ENCODE results near the gene MAPKAPK3. TPM values are rescaled to one million over a fixed set of nuclear protein-coding genes. Genes with fewer than 3 reads are reported as not detected.

Gene MAPKAPK3
- total and polyA plus RNA-seq, 2 of the 8 experiments (the other 6 are each of a cell fraction or from before 2014, with no cell fraction given) = 65.4 to 99.8 TPM

DNA sequence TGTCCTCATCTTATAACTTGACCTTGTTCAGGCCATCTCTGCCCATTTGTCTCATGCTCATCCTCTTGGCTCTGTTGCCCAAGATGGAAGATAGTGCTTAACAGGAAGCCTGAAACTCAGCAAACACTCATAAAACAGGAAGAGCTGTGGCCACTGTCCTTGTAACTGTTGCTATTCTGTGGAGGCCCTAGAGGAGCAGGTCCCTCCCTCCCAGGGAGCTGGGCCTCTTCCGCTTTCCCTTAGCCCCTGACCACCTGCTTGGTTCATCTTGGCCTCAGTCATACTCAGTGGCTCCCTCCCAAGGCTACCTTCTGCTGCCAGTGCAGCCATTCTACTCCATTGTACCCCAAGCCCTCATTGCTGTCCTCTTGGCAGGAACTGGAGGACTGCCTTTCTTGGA, 3.5 kb downstream of the MAPKAPK3 start:
- H3K4me3 ChIP-seq (ENCODE audit: extremely low read depth in 1 of 4, insufficient read depth in 2 of 4, low read depth in 3 of 4, low read length in 4 of 4) = no peak overlapping the region
- peaks cover 6 to 17% of the 10 kb centered on the region in 2 experiments for H4K20me1 ChIP-seq (replicated peaks in 1 of 2; ENCODE audit: control insufficient read depth in 1 of 2, insufficient read depth in 2 of 2, low read length in 2 of 2)
- no peak overlapping the region for H3K23ac ChIP-seq (ENCODE audit: insufficient read length)
- no peaks in the 10 kb centered on the region for H3K9me3 ChIP-seq (ENCODE audit: insufficient read depth in 2 of 2, low read depth in 1 of 2, low read length in 1 of 2)
- no peak overlapping the region for H3K4me2 ChIP-seq (ENCODE audit: insufficient read depth in 1 of 2, low read depth in 2 of 2, low read length in 2 of 2)
- no peak overlapping the region for H3K56ac ChIP-seq (replicated peaks; ENCODE audit: insufficient read length, low read depth, low read length)
- no peak overlapping the region for H3K18ac ChIP-seq (ENCODE audit: extremely low read depth, low read length)
- no peak overlapping the region; the same call in 1 of the 2 replicates for H2BK5ac ChIP-seq (ENCODE audit: low read depth, low read length)
- FAIRE-seq (no peak), DNase-seq (ENCODE audit: low read depth in 1 of 2, low spot score in 2 of 2) (no peak)
- H3K79me2 ChIP-seq (ENCODE audit: control insufficient read depth in 1 of 2, insufficient read depth in 2 of 2, low read length in 2 of 2) = peaks cover 0 to 28% of the 10 kb centered on the region in 2 experiments; a peak in 1 of 4 replicates
- no peak overlapping the region for H2BK20ac ChIP-seq (ENCODE audit: low read length)
- H2AFZ ChIP-seq (ENCODE audit: low read length) = no peak overlapping the region
- H3K36me3 ChIP-seq (ENCODE audit: control insufficient read depth in 2 of 4, insufficient read depth in 4 of 4, low read length in 3 of 4) = peaks cover 0 to 3% (median 0%) of the 10 kb centered on the region in 4 experiments; a peak in 2 of 8 replicates
- no peak overlapping the region for H2AK5ac ChIP-seq (ENCODE audit: low read depth, low read length)
- peaks cover 0 to 3% (median 0%) of the 10 kb centered on the region in 4 experiments; a peak in 1 of 7 replicates for H3K27me3 ChIP-seq (replicated peaks in 1 of 4; ENCODE audit: control insufficient read depth in 3 of 4, extremely low read depth in 1 of 4, insufficient read depth in 3 of 4, low read length in 3 of 4)
- peaks cover 11% of the 10 kb centered on the region for H3K23me2 ChIP-seq (ENCODE audit: low read depth, low read length)
- ChIA-PET POLR2A (ENCODE audit: partially characterized antibody) (interaction anchor here (3.8 to 4.8 kb wide), 2 partner anchors 8 to 32 kb away, joined by 15 to 20 read pairs; no protein-coding TSS in a partner anchor), CTCF (ENCODE audit: partially characterized antibody) (interaction anchor here (1.4 to 63.8 kb wide), 5 partner anchors 1 to 757 kb away, joined by 3 to 1262 read pairs (median 863); partner anchors contain the start of genes C3orf18, CISH, DOCK3 and HEMK1)
- no peak overlapping the region for H2BK120ac ChIP-seq (replicated peaks; ENCODE audit: low read depth, low read length)
- peak overlapping the region; percentile 17; the same call in 1 of the 2 replicates for H2BK12ac ChIP-seq (ENCODE audit: low read depth, low read length)
- no peak for TF ChIP-seq SP1 (IDR thresholded peaks at IDR 0.05; ENCODE audit: low read depth, low read length)
- no peak for TF ChIP-seq TBP (IDR thresholded peaks at IDR 0.05; ENCODE audit: low read depth, low read length)
- no peak for TF ChIP-seq KDM1A (IDR thresholded peaks at IDR 0.05; ENCODE audit: borderline replicate concordance, low read length)
- TF ChIP-seq HDAC6 (IDR thresholded peaks at IDR 0.05; ENCODE audit: low read depth, low read length) = no peak
- TF ChIP-seq, protein P1, sequence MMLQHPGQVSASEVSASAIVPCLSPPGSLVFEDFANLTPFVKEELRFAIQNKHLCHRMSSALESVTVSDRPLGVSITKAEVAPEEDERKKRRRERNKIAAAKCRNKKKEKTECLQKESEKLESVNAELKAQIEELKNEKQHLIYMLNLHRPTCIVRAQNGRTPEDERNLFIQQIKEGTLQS (IDR thresholded peaks at IDR 0.05; ENCODE audit: insufficient read depth, low read depth, low read length) = no peak
- TF ChIP-seq HDAC2 (IDR thresholded peaks at IDR 0.05; ENCODE audit: borderline replicate concordance in 1 of 2, low read depth in 2 of 2, low read length in 2 of 2) = no peak
- TF ChIP-seq TAF7 (optimal IDR thresholded peaks at IDR 0.05; ENCODE audit: borderline replicate concordance, low read depth, low read length) = no peak
- H4K8ac ChIP-seq (ENCODE audit: extremely low read depth, insufficient read depth, low read length) = no peak overlapping the region
- H3K27ac ChIP-seq (ENCODE audit: low read depth, low read length) = no peak overlapping the region
- H3K4me1 ChIP-seq (replicated peaks in 1 of 4; ENCODE audit: control insufficient read depth in 3 of 4, insufficient read depth in 4 of 4, low read length in 3 of 4) = peaks cover 0 to 20% (median 11%) of the 10 kb centered on the region in 4 experiments; a peak in 6 of 7 replicates
- H2BK15ac ChIP-seq (ENCODE audit: low read length) = 0 out of 2 replicates have a peak overlapping the region, but pooled peaks have one; percentile 46
- no peak overlapping the region for H3K4ac ChIP-seq (replicated peaks; ENCODE audit: insufficient read length, low read depth, low read length)
- no peak overlapping the region for H3K9ac ChIP-seq (replicated peaks in 1 of 4; ENCODE audit: extremely low read depth in 1 of 4, low read depth in 3 of 4, low read length in 3 of 4)
- WGBS, 2 experiments (ENCODE audit: extremely low coverage in 1 of 2, insufficient coverage in 1 of 2, insufficient read length in 1 of 2, insufficient replicate concordance in 2 of 2, low coverage in 1 of 2, low lambda C conversion rate in 2 of 2, missing lambda C conversion rate in 1 of 2) = 100% methylated on average over 1 of the region's 1 CpG; no CpG with 5 or more reads in 1 of the 2 experiments
- H4K5ac ChIP-seq (ENCODE audit: insufficient read length, low read depth, low read length) = no peak overlapping the region
- peaks cover 5% of the 10 kb centered on the region for H3K79me1 ChIP-seq (ENCODE audit: low read depth, low read length)
- no peak overlapping the region for H3K14ac ChIP-seq (ENCODE audit: insufficient read length)
- H4K91ac ChIP-seq (replicated peaks; ENCODE audit: insufficient read length, low read length) = no peak overlapping the region
